ENCODE measurements around the gene DENND6B. TPM values are rescaled to one million over a fixed set of nuclear protein-coding genes. Genes with fewer than 3 reads are reported as not detected.

DENND6B gene
- total RNA-seq, 2 donors from 2014 or later = 3.4 to 7.3 TPM

DNA sequence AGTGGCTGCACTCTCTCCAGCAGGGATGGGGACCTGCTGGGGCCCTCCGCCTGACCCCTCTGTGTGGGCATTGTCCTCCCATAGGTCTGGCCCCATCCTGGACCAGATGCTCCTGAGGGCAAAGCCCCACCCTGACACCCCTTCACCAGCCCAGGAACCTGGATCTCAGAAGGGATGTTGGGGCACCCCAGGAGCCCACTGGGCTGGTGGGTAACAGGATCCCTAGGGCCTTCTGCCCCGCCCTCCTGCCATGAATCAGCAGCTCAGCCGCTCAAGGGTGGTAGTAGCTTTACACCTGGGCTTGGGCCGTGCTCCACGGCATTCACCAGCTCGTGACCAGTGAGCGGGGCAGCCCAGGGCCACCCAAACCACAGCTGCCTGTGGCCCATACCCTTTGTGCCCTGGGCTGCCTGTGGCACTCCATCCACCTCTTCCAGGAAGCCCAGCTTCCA is 64.3 kb downstream of the DENND6B start:
- no peak for DNase-seq
- Histone ChIP-seq H3K4me1 (peaks cover 23% of the 10 kb centered on the region), H3K27me3 (peaks cover 0 to 4% of the 10 kb centered on the region in 2 donors), H3K4me3 (no peak overlapping the region), H3K36me3 (replicated peaks in 1 of 2; ENCODE audit: insufficient read depth in 1 of 2, low read depth in 2 of 2) (no peaks in the 10 kb centered on the region), H3K9me3 (no peaks in the 10 kb centered on the region), H3K27ac (no peak overlapping the region)
- no peak for ATAC-seq
- 42 to 80% methylated on average over 1 to 7 of the region's 7 CpGs for WGBS, 2 donors
- intact Hi-C loops (cut with DNase I) = no loop called here
- TF ChIP-seq CTCF (IDR thresholded peaks at IDR 0.05) (no peak), POLR2A (IDR thresholded peaks at IDR 0.05) (no peak)

GRCh38 chr22:50261615-50262459 is 65.0 kb downstream of the DENND6B start, which contains the start of gene MAPK12:
Gene MAPK12 (minus strand): TSS chr22:50261683. CDS start chr22:50261509, 174 bp downstream.
- no peak within 1 kb of the TSS for H3K27ac ChIP-seq
- no peaks in the 10 kb centered on the region for H3K9me3 ChIP-seq
- H3K36me3 ChIP-seq (replicated peaks in 1 of 2; ENCODE audit: insufficient read depth in 1 of 2, low read depth in 2 of 2) = no peaks in the 10 kb centered on the region
- 1 to 5% methylated on average over 8 to 43 of the region's 61 CpGs for WGBS, 2 donors
- no peak within 1 kb of the TSS for H3K4me3 ChIP-seq
- intact Hi-C loops (cut with DNase I) = no loop called here
- peaks cover 18% of the 10 kb centered on the region for H3K4me1 ChIP-seq
- no peak for DNase-seq
- TF ChIP-seq CTCF (IDR thresholded peaks at IDR 0.05) (no peak), POLR2A (IDR thresholded peaks at IDR 0.05) (no peak)
- ATAC-seq = peak; percentile 11
- peaks cover 0 to 4% of the 10 kb centered on the region in 2 donors for H3K27me3 ChIP-seq

GRCh38 chr22:50260801-50261614 is 65.8 kb downstream of the DENND6B start:
- 3% methylated on average over 52 of the region's 92 CpGs; no CpG with 5 or more reads in 1 of the 2 donors for WGBS, 2 donors

GRCh38 chr22:50260434-50260800 is 66.4 kb downstream of the DENND6B start:
- ATAC-seq = no peak
- Histone ChIP-seq H3K4me1 (peaks cover 16% of the 10 kb centered on the region), H3K4me3 (no peak overlapping the region), H3K36me3 (replicated peaks in 1 of 2; ENCODE audit: insufficient read depth in 1 of 2, low read depth in 2 of 2) (no peaks in the 10 kb centered on the region), H3K27ac (no peak overlapping the region), H3K9me3 (no peaks in the 10 kb centered on the region), H3K27me3 (peaks cover 0 to 4% of the 10 kb centered on the region in 2 donors)
- WGBS, 2 donors = 26 to 38% methylated on average over 4 to 11 of the region's 11 CpGs
- no peak for DNase-seq
- intact Hi-C loops (cut with DNase I) = no loop called here
- no peak for TF ChIP-seq POLR2A (IDR thresholded peaks at IDR 0.05)
- TF ChIP-seq CTCF (IDR thresholded peaks at IDR 0.05) = no peak

More at GRCh38 chr22:50260801-50261614, 65.8 kb downstream of the DENND6B start:
- ATAC-seq (peak; percentile 38), DNase-seq (peak in 2 of 4 donors; percentile 51 to 53)
- intact Hi-C loops (cut with DNase I) = no loop called here
- TF ChIP-seq CTCF (IDR thresholded peaks at IDR 0.05) (no peak), POLR2A (IDR thresholded peaks at IDR 0.05) (no peak)
- Histone ChIP-seq H3K36me3 (replicated peaks in 1 of 2; ENCODE audit: insufficient read depth in 1 of 2, low read depth in 2 of 2) (no peaks in the 10 kb centered on the region), H3K4me3 (no peak overlapping the region), H3K9me3 (no peaks in the 10 kb centered on the region), H3K27me3 (peaks cover 0 to 4% of the 10 kb centered on the region in 2 donors), H3K27ac (no peak overlapping the region), H3K4me1 (peaks cover 16% of the 10 kb centered on the region)

All from body of pancreas (tissue), 4 donors.